SKM-1 treated with dmso at 0.1 percent for 144 hours (cell line): ENCODE results near the gene PRRT2.
"Not testable (repeated sequence)": the region's sequence is repeated elsewhere in the genome, so short reads cannot be mapped to it uniquely, and the experiment has no call there.

ENCODE experiments used
- DNase-seq: peaks from one replicate; lab custom pipeline; 2025; ENCODE audit not compliant: unreplicated experiment; lab: John Stamatoyannopoulos, UW

Gene PRRT2

GRCh38 chr16:29790949-29791844, 20.8 kb upstream of the PRRT2 start:
- DNase-seq: no peak

- no peak for DNase-seq
These were observed 19.9 kb upstream of the PRRT2 start for GRCh38 chr16:29791845-29792807.

GRCh38 chr16:29793153-29793552, 18.8 kb upstream of the PRRT2 start:
- DNase-seq: not testable (repeated sequence)

- DNase-seq: no peak
These were observed 17.7 kb upstream of the PRRT2 start for GRCh38 chr16:29794231-29794710.

GRCh38 chr16:29802416-29802935, 9.5 kb upstream of the PRRT2 start:
- DNase-seq: no peak

GRCh38 chr16:29804020-29804419, 8.0 kb upstream of the PRRT2 start:
- no peak for DNase-seq

- peak; percentile 51 for DNase-seq
These were observed 7.3 kb upstream of the PRRT2 start for GRCh38 chr16:29804455-29805231.

GRCh38 chr16:29805232-29806098, 6.5 kb upstream of the PRRT2 start:
- peak; percentile 95 for DNase-seq

GRCh38 chr16:29806099-29806579, 5.9 kb upstream of the PRRT2 start, which contains the start of gene MAZ:
MAZ (plus strand) TSS chr16:29806529; CDS start chr16:29806702, 173 bp downstream.
- peak; percentile 80 for DNase-seq

GRCh38 chr16:29806641-29807425, 5.2 kb upstream of the PRRT2 start:
- peak; percentile 64 for DNase-seq

- peak; percentile 81 for DNase-seq
These were observed 4.4 kb upstream of the PRRT2 start for GRCh38 chr16:29807426-29808218.

GRCh38 chr16:29808219-29808900, 3.6 kb upstream of the PRRT2 start:
- DNase-seq: no peak

GRCh38 chr16:29809031-29809747, 2.8 kb upstream of the PRRT2 start:
- no peak for DNase-seq

GRCh38 chr16:29809850-29810698, 1.9 kb upstream of the PRRT2 start:
- no peak for DNase-seq

GRCh38 chr16:29810699-29811169, 1.3 kb upstream of the PRRT2 start:
- DNase-seq: no peak
